Epithelial cell of proximal tubule (primary cell): ENCODE data around the gene SNX33. TPM values are rescaled to one million over a fixed set of nuclear protein-coding genes. Genes with fewer than 3 reads are reported as not detected.
"Not testable (repeated sequence)": the region's sequence is repeated elsewhere in the genome, so short reads cannot be mapped to it uniquely, and the experiment has no call there.

Experiments
- DNase-seq: peaks from one replicate; pipeline ENCODE4 v3.0.0-alpha.2; 2011; ENCODE audit warnings: low read depth
- H3K4me3 ChIP-seq: 2 replicates; pipeline ENCODE4 v1.5.1; 2011; ENCODE audit warnings: low read depth, mild to moderate bottlenecking, low read length
- CTCF ChIP-seq: conservative IDR thresholded peaks from 2 replicates; pipeline ENCODE4 v1.5.1; 2012; ENCODE audit warnings: low read depth, mild to moderate bottlenecking, low read length
- total RNA-seq: library from RNA; depleted of rRNA; stranded (reverse); fragments of >200 nt; gene quantifications from 2 replicates; pipeline ENCODE4 v1.2.3, GENCODE V29; 2015

SNX33 gene
- total RNA-seq, 1 donor from 2014 or later: 6.7 TPM

GRCh38 chr15:75687486-75688277 is 40.0 kb downstream of the SNX33 start:
- no peak for DNase-seq
- no peak overlapping the region for H3K4me3 ChIP-seq
- no peak for TF ChIP-seq CTCF

GRCh38 chr15:75688278-75688557 is 40.5 kb downstream of the SNX33 start:
- no peak overlapping the region for H3K4me3 ChIP-seq
- no peak for TF ChIP-seq CTCF
- DNase-seq: no peak

- H3K4me3 ChIP-seq: no peak overlapping the region
- no peak for TF ChIP-seq CTCF
- no peak for DNase-seq
Measured at GRCh38 chr15:75688831-75689230, 41.1 kb downstream of the SNX33 start.

GRCh38 chr15:75689429-75689828 is 41.7 kb downstream of the SNX33 start:
- H3K4me3 ChIP-seq, DNase-seq: not testable (repeated sequence)

- not testable (repeated sequence) for H3K4me3 ChIP-seq, DNase-seq
Measured at GRCh38 chr15:75692311-75692710, 44.6 kb downstream of the SNX33 start.

- H3K4me3 ChIP-seq: not testable (repeated sequence)
Measured at GRCh38 chr15:75693028-75693427, 45.3 kb downstream of the SNX33 start.

GRCh38 chr15:75693501-75694240 is 46.0 kb downstream of the SNX33 start:
- no peak overlapping the region for H3K4me3 ChIP-seq
- no peak for DNase-seq
- TF ChIP-seq CTCF: no peak

More at GRCh38 chr15:75693028-75693427, 45.3 kb downstream of the SNX33 start:
- DNase-seq: not testable (repeated sequence)

- peak; percentile 35 for TF ChIP-seq CTCF
- H3K4me3 ChIP-seq: no peak overlapping the region
- peak; percentile 6 for DNase-seq
Measured at GRCh38 chr15:75694241-75695182, 46.8 kb downstream of the SNX33 start.
